ENCODE measurements around the gene NMBR.

DNA sequence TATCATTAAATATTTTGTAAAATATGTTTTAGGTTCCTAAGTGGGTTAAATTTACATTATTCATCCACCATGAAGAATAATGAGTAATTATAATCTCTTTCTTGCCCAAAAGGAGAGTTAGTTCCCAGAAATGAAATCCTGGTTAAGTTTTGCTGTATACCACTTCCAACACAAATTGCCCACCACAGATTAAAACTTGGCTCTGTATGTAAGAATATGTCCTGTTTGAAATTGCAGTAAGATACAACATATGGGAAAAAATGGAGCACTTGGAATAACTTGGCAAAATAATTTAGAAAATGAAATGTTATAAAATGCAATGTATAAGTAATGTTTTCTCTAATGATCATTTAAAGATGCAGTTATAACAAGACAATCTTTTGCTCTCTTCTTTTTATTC is 78.5 kb downstream of the NMBR start:
- TF ChIP-seq, protein P1, sequence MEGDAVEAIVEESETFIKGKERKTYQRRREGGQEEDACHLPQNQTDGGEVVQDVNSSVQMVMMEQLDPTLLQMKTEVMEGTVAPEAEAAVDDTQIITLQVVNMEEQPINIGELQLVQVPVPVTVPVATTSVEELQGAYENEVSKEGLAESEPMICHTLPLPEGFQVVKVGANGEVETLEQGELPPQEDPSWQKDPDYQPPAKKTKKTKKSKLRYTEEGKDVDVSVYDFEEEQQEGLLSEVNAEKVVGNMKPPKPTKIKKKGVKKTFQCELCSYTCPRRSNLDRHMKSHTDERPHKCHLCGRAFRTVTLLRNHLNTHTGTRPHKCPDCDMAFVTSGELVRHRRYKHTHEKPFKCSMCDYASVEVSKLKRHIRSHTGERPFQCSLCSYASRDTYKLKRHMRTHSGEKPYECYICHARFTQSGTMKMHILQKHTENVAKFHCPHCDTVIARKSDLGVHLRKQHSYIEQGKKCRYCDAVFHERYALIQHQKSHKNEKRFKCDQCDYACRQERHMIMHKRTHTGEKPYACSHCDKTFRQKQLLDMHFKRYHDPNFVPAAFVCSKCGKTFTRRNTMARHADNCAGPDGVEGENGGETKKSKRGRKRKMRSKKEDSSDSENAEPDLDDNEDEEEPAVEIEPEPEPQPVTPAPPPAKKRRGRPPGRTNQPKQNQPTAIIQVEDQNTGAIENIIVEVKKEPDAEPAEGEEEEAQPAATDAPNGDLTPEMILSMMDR (conservative IDR thresholded peaks at IDR 0.05; ENCODE audit: low read depth, low read length): no peak
- TF ChIP-seq EZH2 (IDR thresholded peaks at IDR 0.05; ENCODE audit: borderline replicate concordance, low read depth, low read length, poor library complexity, severe bottlenecking): no peak
